ENCODE data around the gene HIVEP1.

HIVEP1 gene

GRCh38 chr6:12012038-12012557, at the start of gene HIVEP1:
Gene HIVEP1, plus strand, starts transcription at chr6:12012312. Its CDS starts 3,317 bp downstream, at chr6:12015629.
- no peak for DNase-seq (ENCODE audit: low read depth in 2 of 2, low spot score in 1 of 2)

GRCh38 chr6:11963756-11964500, 48.2 kb upstream of the HIVEP1 start:
- no peak for DNase-seq (ENCODE audit: low read depth in 2 of 2, low spot score in 1 of 2)

GRCh38 chr6:11964729-11965335, 47.3 kb upstream of the HIVEP1 start:
- DNase-seq (ENCODE audit: low read depth in 2 of 2, low spot score in 1 of 2): no peak

GRCh38 chr6:11965499-11965898, 46.6 kb upstream of the HIVEP1 start:
- DNase-seq (ENCODE audit: low read depth in 2 of 2, low spot score in 1 of 2): no peak

GRCh38 chr6:11968241-11968806, 43.8 kb upstream of the HIVEP1 start:
- no peak for DNase-seq (ENCODE audit: low read depth in 2 of 2, low spot score in 1 of 2)

GRCh38 chr6:11969092-11969491, 43.0 kb upstream of the HIVEP1 start:
- no peak for DNase-seq (ENCODE audit: low read depth in 2 of 2, low spot score in 1 of 2)

GRCh38 chr6:11970114-11970513, 42.0 kb upstream of the HIVEP1 start:
- no peak for DNase-seq (ENCODE audit: low read depth in 2 of 2, low spot score in 1 of 2)

GRCh38 chr6:11971154-11971553, 41.0 kb upstream of the HIVEP1 start:
- DNase-seq (ENCODE audit: low read depth in 2 of 2, low spot score in 1 of 2): no peak

GRCh38 chr6:11972270-11972669, 39.8 kb upstream of the HIVEP1 start:
- no peak for DNase-seq (ENCODE audit: low read depth in 2 of 2, low spot score in 1 of 2)

- no peak for DNase-seq (ENCODE audit: low read depth in 2 of 2, low spot score in 1 of 2)
These were observed 39.3 kb upstream of the HIVEP1 start for GRCh38 chr6:11972806-11973205.

GRCh38 chr6:11973238-11973637, 38.9 kb upstream of the HIVEP1 start:
- DNase-seq (ENCODE audit: low read depth in 2 of 2, low spot score in 1 of 2): no peak

GRCh38 chr6:11974089-11974488, 38.0 kb upstream of the HIVEP1 start:
- no peak for DNase-seq (ENCODE audit: low read depth in 2 of 2, low spot score in 1 of 2)

- peak; percentile 3 to 6 for DNase-seq (ENCODE audit: low read depth in 2 of 2, low spot score in 1 of 2)
These were observed 36.6 kb upstream of the HIVEP1 start for GRCh38 chr6:11975353-11975977.

- DNase-seq (ENCODE audit: low read depth in 2 of 2, low spot score in 1 of 2): no peak
These were observed 35.6 kb upstream of the HIVEP1 start for GRCh38 chr6:11976489-11976888.

- no peak for DNase-seq (ENCODE audit: low read depth in 2 of 2, low spot score in 1 of 2)
These were observed 34.9 kb upstream of the HIVEP1 start for GRCh38 chr6:11977193-11977592.

GRCh38 chr6:11977738-11978137, 34.4 kb upstream of the HIVEP1 start:
- no peak for DNase-seq (ENCODE audit: low read depth in 2 of 2, low spot score in 1 of 2)

GRCh38 chr6:11978169-11978987, 33.7 kb upstream of the HIVEP1 start:
- no peak for DNase-seq (ENCODE audit: low read depth in 2 of 2, low spot score in 1 of 2)

GRCh38 chr6:11979866-11980265, 32.2 kb upstream of the HIVEP1 start:
- DNase-seq (ENCODE audit: low read depth in 2 of 2, low spot score in 1 of 2): no peak

GRCh38 chr6:11983306-11983705, 28.8 kb upstream of the HIVEP1 start:
- DNase-seq (ENCODE audit: low read depth in 2 of 2, low spot score in 1 of 2): no peak

GRCh38 chr6:11987386-11987785, 24.7 kb upstream of the HIVEP1 start:
- no peak for DNase-seq (ENCODE audit: low read depth in 2 of 2, low spot score in 1 of 2)

- no peak for DNase-seq (ENCODE audit: low read depth in 2 of 2, low spot score in 1 of 2)
These were observed 22.7 kb upstream of the HIVEP1 start for GRCh38 chr6:11989386-11989785.

Measured in stimulated activated CD8-positive, alpha-beta memory T cell treated with anti-CD3 and anti-CD28 coated beads, Interleukin-4, amount 100 ng/mL, for 1 hour (primary cell).